ENCODE measurements around the gene TPBG. TPM values are rescaled to one million over a fixed set of nuclear protein-coding genes. Genes with fewer than 3 reads are reported as not detected.

The TPBG gene
- total RNA-seq, 1 donor from 2014 or later = 10.8 TPM

GRCh38 chr6:82367704-82368103 lies 4.1 kb downstream of the TPBG start:
- no peak for ATAC-seq
- H3K27me3 ChIP-seq (ENCODE audit: low read depth) = peaks cover 27% of the 10 kb centered on the region
- no peak for TF ChIP-seq CTCF (IDR thresholded peaks at IDR 0.05)

GRCh38 chr6:82370788-82371187 lies 7.2 kb downstream of the TPBG start:
- no peak for DNase-seq
- no peak for TF ChIP-seq CTCF (IDR thresholded peaks at IDR 0.05)
- intact Hi-C loops (cut with DNase I) = no loop called here

More at GRCh38 chr6:82367704-82368103, 4.1 kb downstream of the TPBG start:
- Histone ChIP-seq H3K27ac (no peak overlapping the region), H3K4me1 (peaks cover 18% of the 10 kb centered on the region), H3K4me3 (no peak overlapping the region), H3K36me3 (no peaks in the 10 kb centered on the region), H3K9me3 (no peaks in the 10 kb centered on the region)
- DNase-seq = no peak
- intact Hi-C loops (cut with DNase I) = no loop called here

GRCh38 chr6:82371799-82372546 lies 8.4 kb downstream of the TPBG start:
- Histone ChIP-seq H3K9me3 (no peaks in the 10 kb centered on the region), H3K4me1 (no peaks in the 10 kb centered on the region), H3K36me3 (no peaks in the 10 kb centered on the region), H3K4me3 (no peak overlapping the region), H3K27me3 (ENCODE audit: low read depth) (no peaks in the 10 kb centered on the region), H3K27ac (no peak overlapping the region)
- DNase-seq = no peak
- no peak for TF ChIP-seq CTCF (IDR thresholded peaks at IDR 0.05)
- no peak for ATAC-seq
- intact Hi-C loops (cut with DNase I) = no loop called here

More at GRCh38 chr6:82370788-82371187, 7.2 kb downstream of the TPBG start:
- no peak for ATAC-seq
- H3K36me3 ChIP-seq = no peaks in the 10 kb centered on the region
- peaks cover 7% of the 10 kb centered on the region for H3K27me3 ChIP-seq (ENCODE audit: low read depth)
- no peaks in the 10 kb centered on the region for H3K9me3 ChIP-seq
- no peak overlapping the region for H3K27ac ChIP-seq
- no peaks in the 10 kb centered on the region for H3K4me1 ChIP-seq
- H3K4me3 ChIP-seq = no peak overlapping the region

GRCh38 chr6:82372656-82373055 lies 9.0 kb downstream of the TPBG start:
- no peak overlapping the region for H3K27ac ChIP-seq
- TF ChIP-seq CTCF (IDR thresholded peaks at IDR 0.05) = no peak
- H3K27me3 ChIP-seq (ENCODE audit: low read depth) = no peaks in the 10 kb centered on the region
- intact Hi-C loops (cut with DNase I) = no loop called here
- H3K4me1 ChIP-seq = no peaks in the 10 kb centered on the region
- DNase-seq (no peak), ATAC-seq (no peak)
- no peak overlapping the region for H3K4me3 ChIP-seq
- no peaks in the 10 kb centered on the region for H3K9me3 ChIP-seq
- H3K36me3 ChIP-seq = no peaks in the 10 kb centered on the region

GRCh38 chr6:82374516-82374915 lies 10.9 kb downstream of the TPBG start:
- intact Hi-C loops (cut with DNase I) = no loop called here
- H3K36me3 ChIP-seq = no peaks in the 10 kb centered on the region
- H3K4me3 ChIP-seq = no peak overlapping the region
- H3K9me3 ChIP-seq = no peaks in the 10 kb centered on the region
- H3K27ac ChIP-seq = no peak overlapping the region
- no peak for DNase-seq
- TF ChIP-seq CTCF (IDR thresholded peaks at IDR 0.05) = no peak
- no peaks in the 10 kb centered on the region for H3K4me1 ChIP-seq
- ATAC-seq = no peak
- no peaks in the 10 kb centered on the region for H3K27me3 ChIP-seq (ENCODE audit: low read depth)

Measured in lower lobe of right lung (tissue), 2 donors.